Chondrocyte (in vitro differentiated cells): Measurements from ENCODE around the gene GUCY1A2. TPM values are rescaled to one million over a fixed set of nuclear protein-coding genes. Genes with fewer than 3 reads are reported as not detected.

Source experiments
- DNase-seq: peaks from one replicate; pipeline ENCODE4 v3.0.0; 2021; ENCODE audit warnings: mixed read lengths, low spot score
- H3K27ac Mint-ChIP-seq: one replicate; pipeline ENCODE4 v1.8.0; 2021; ENCODE audit warnings: mild to moderate bottlenecking, moderate library complexity, mixed read lengths; ENCODE audit not compliant: unreplicated experiment
- H3K27me3 Mint-ChIP-seq: 2 replicates; pipeline ENCODE4 v1.8.0; 2021; ENCODE audit warnings: low read depth, mixed read lengths
- H3K36me3 Mint-ChIP-seq: 2 replicates; pipeline ENCODE4 v1.8.0; 2021; ENCODE audit warnings: low read depth, mixed read lengths
- H3K4me1 Mint-ChIP-seq: 2 replicates; pipeline ENCODE4 v1.8.0; 2021; ENCODE audit warnings: low read depth, mild to moderate bottlenecking, mixed read lengths
- H3K4me3 Mint-ChIP-seq: one replicate; pipeline ENCODE4 v1.8.0; 2021; ENCODE audit warnings: mild to moderate bottlenecking, moderate library complexity, mixed read lengths; ENCODE audit not compliant: unreplicated experiment
- H3K9me3 Mint-ChIP-seq: 2 replicates; pipeline ENCODE4 v1.8.0; 2021; ENCODE audit warnings: low read depth, mixed read lengths
- CTCF ChIP-seq: fragments of 200-600 bp; sonication (generic); IDR thresholded peaks from 2 replicates; pipeline ENCODE4 v1.5.0; 2021; ENCODE audit warnings: antibody characterized with exemption, mild to moderate bottlenecking, moderate library complexity
- total RNA-seq: library from RNA; stranded (reverse); gene quantifications from 3 replicates; pipeline ENCODE4 v1.2.1, GENCODE V29; 2021

GUCY1A2 gene
- total RNA-seq, 1 donor from 2014 or later, result 17.4 TPM

GRCh38 chr11:106998116-106998915, 20.0 kb downstream of the GUCY1A2 start:
- Mint-ChIP-seq H3K27me3 (no peaks in the 10 kb centered on the region), H3K36me3 (no peaks in the 10 kb centered on the region), H3K9me3 (peaks cover 6% of the 10 kb centered on the region), H3K27ac (peak overlapping the region; percentile 95), H3K4me1 (peaks cover 21% of the 10 kb centered on the region), H3K4me3 (no peak overlapping the region)
- no peak for DNase-seq
- no peak for TF ChIP-seq CTCF

GRCh38 chr11:106997227-106997626, 21.0 kb downstream of the GUCY1A2 start:
- no peak for TF ChIP-seq CTCF
- Mint-ChIP-seq H3K9me3 (peaks cover 6% of the 10 kb centered on the region), H3K27me3 (no peaks in the 10 kb centered on the region), H3K4me1 (peaks cover 21% of the 10 kb centered on the region), H3K27ac (peak overlapping the region; percentile 95), H3K36me3 (no peaks in the 10 kb centered on the region), H3K4me3 (no peak overlapping the region)
- no peak for DNase-seq

- TF ChIP-seq CTCF, result no peak
- Mint-ChIP-seq H3K4me3 (no peak overlapping the region), H3K36me3 (no peaks in the 10 kb centered on the region), H3K9me3 (peaks cover 6% of the 10 kb centered on the region), H3K27ac (no peak overlapping the region), H3K27me3 (no peaks in the 10 kb centered on the region), H3K4me1 (peaks cover 21% of the 10 kb centered on the region)
- no peak for DNase-seq
These were observed 21.6 kb downstream of the GUCY1A2 start for GRCh38 chr11:106996691-106997090.

GRCh38 chr11:106990331-106990730, 27.9 kb downstream of the GUCY1A2 start:
- no peak for DNase-seq
- no peaks in the 10 kb centered on the region for H3K27me3 Mint-ChIP-seq
- H3K4me1 Mint-ChIP-seq, result peaks cover 38% of the 10 kb centered on the region
- no peak overlapping the region for H3K27ac Mint-ChIP-seq
- H3K4me3 Mint-ChIP-seq, result no peak overlapping the region
- TF ChIP-seq CTCF, result no peak
- no peaks in the 10 kb centered on the region for H3K36me3 Mint-ChIP-seq
- H3K9me3 Mint-ChIP-seq, result no peaks in the 10 kb centered on the region

- H3K4me1 Mint-ChIP-seq, result peaks cover 38% of the 10 kb centered on the region
- no peak for TF ChIP-seq CTCF
- no peaks in the 10 kb centered on the region for H3K36me3 Mint-ChIP-seq
- no peak overlapping the region for H3K4me3 Mint-ChIP-seq
- no peak for DNase-seq
- H3K27me3 Mint-ChIP-seq, result no peaks in the 10 kb centered on the region
- H3K27ac Mint-ChIP-seq, result no peak overlapping the region
- no peaks in the 10 kb centered on the region for H3K9me3 Mint-ChIP-seq
These were observed 29.2 kb downstream of the GUCY1A2 start for GRCh38 chr11:106989078-106989455.
